Nephron progenitor cell (in vitro differentiated cells): ENCODE measurements around the gene CCDC78.

Source experiments
- DNase-seq: peaks from one replicate; pipeline ENCODE4 v3.0.0; 2021
- H3K27ac Mint-ChIP-seq: 2 replicates; pipeline ENCODE4 v1.8.0; 2021; ENCODE audit warnings: mild to moderate bottlenecking, moderate library complexity, mixed read lengths
- H3K27me3 Mint-ChIP-seq: 2 replicates; pipeline ENCODE4 v1.8.0; 2021; ENCODE audit warnings: mild to moderate bottlenecking, low read depth, mixed read lengths; ENCODE audit not compliant: poor library complexity
- H3K36me3 Mint-ChIP-seq: 2 replicates; pipeline ENCODE4 v1.8.0; 2021; ENCODE audit warnings: low read depth, mixed read lengths
- H3K4me1 Mint-ChIP-seq: 2 replicates; pipeline ENCODE4 v1.8.0; 2021; ENCODE audit warnings: mixed read lengths
- H3K4me3 Mint-ChIP-seq: 2 replicates; pipeline ENCODE4 v1.8.0; 2021; ENCODE audit warnings: mild to moderate bottlenecking, moderate library complexity, mixed read lengths
- H3K9me3 Mint-ChIP-seq: 2 replicates; pipeline ENCODE4 v1.8.0; 2021; ENCODE audit warnings: mild to moderate bottlenecking, moderate library complexity, mixed read lengths
- TF ChIP-seq, protein P1 (sequence below): fragments of 200-600 bp; sonication (generic); IDR thresholded peaks from 2 replicates; pipeline ENCODE4 v1.5.0; 2021; ENCODE audit warnings: antibody characterized with exemption

CCDC78 gene

DNA sequence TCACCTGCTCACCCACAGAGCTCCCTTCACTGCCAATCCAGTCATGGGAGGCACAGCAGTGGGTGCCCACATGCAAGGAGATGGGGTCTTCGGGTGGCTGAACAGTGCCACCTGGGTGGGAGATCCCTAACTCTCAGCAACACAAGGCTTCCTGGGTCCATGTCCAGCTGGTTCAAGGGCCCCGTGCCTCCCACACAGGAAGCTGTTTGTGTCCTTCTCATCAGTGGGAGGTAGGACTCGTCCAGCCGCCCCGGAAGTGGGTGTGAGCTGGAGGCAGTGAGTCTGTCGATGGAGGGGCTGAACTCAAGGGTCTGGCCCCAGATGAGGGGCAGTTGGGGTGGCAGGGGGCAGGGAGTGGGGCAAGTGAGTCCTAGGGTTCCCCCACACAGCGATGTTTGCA lies 22.2 kb downstream of the CCDC78 start:
- no peaks in the 10 kb centered on the region for H3K4me1 Mint-ChIP-seq
- no peaks in the 10 kb centered on the region for H3K9me3 Mint-ChIP-seq
- TF ChIP-seq, protein P1, sequence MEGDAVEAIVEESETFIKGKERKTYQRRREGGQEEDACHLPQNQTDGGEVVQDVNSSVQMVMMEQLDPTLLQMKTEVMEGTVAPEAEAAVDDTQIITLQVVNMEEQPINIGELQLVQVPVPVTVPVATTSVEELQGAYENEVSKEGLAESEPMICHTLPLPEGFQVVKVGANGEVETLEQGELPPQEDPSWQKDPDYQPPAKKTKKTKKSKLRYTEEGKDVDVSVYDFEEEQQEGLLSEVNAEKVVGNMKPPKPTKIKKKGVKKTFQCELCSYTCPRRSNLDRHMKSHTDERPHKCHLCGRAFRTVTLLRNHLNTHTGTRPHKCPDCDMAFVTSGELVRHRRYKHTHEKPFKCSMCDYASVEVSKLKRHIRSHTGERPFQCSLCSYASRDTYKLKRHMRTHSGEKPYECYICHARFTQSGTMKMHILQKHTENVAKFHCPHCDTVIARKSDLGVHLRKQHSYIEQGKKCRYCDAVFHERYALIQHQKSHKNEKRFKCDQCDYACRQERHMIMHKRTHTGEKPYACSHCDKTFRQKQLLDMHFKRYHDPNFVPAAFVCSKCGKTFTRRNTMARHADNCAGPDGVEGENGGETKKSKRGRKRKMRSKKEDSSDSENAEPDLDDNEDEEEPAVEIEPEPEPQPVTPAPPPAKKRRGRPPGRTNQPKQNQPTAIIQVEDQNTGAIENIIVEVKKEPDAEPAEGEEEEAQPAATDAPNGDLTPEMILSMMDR = no peak
- no peak for DNase-seq
- H3K27ac Mint-ChIP-seq = no peak overlapping the region
- no peaks in the 10 kb centered on the region for H3K36me3 Mint-ChIP-seq
- no peak overlapping the region for H3K4me3 Mint-ChIP-seq
- H3K27me3 Mint-ChIP-seq = peaks cover 90% of the 10 kb centered on the region

DNA sequence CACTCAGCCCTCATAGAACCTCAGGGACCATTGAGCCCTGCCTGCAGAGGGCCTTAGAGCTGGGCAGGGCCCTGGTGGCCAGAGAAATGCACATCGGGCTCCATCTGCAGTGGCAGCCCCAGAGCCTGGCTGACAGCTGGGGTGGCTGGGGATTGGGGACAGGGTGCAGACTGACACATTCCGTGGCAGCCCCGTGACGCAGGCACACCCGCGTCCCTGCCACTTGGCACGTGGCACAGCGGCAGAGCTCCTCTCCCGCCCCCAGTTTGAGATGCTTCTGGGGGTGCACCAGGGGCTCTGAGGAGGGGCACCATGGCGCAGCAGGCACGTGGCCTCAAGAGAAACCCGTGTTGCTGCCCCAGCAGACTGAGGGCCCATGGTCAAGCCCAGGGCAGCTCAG lies 22.8 kb downstream of the CCDC78 start:
- no peak for DNase-seq
- Mint-ChIP-seq H3K9me3 (no peaks in the 10 kb centered on the region), H3K27me3 (peaks cover 90% of the 10 kb centered on the region), H3K27ac (no peak overlapping the region), H3K4me3 (no peak overlapping the region), H3K36me3 (no peaks in the 10 kb centered on the region), H3K4me1 (no peaks in the 10 kb centered on the region)
- TF ChIP-seq, protein P1 = no peak

DNA sequence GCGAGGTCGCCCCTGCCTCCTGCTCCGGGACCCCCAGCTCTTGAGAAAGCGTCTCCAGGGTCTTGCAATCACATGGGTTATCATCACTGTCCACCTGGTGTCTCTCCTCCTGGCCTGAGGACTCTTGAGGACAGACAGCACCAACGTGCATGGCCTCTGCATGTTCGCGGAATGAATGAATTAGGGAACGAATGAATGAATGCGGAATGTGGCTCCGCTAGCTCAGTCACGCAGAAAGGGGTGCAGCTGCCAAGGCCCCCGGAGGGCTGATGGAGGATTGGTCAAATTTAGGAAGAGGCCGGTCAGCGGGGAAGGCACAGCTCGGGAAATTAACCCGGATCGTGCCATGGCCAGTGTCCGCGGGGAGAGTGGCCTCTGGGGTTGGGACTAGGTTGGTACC lies 23.9 kb downstream of the CCDC78 start:
- TF ChIP-seq, protein P1 = no peak
- Mint-ChIP-seq H3K4me1 (no peaks in the 10 kb centered on the region), H3K4me3 (no peak overlapping the region), H3K27me3 (peaks cover 90% of the 10 kb centered on the region), H3K27ac (no peak overlapping the region), H3K36me3 (no peaks in the 10 kb centered on the region), H3K9me3 (no peaks in the 10 kb centered on the region)
- DNase-seq = no peak

DNA sequence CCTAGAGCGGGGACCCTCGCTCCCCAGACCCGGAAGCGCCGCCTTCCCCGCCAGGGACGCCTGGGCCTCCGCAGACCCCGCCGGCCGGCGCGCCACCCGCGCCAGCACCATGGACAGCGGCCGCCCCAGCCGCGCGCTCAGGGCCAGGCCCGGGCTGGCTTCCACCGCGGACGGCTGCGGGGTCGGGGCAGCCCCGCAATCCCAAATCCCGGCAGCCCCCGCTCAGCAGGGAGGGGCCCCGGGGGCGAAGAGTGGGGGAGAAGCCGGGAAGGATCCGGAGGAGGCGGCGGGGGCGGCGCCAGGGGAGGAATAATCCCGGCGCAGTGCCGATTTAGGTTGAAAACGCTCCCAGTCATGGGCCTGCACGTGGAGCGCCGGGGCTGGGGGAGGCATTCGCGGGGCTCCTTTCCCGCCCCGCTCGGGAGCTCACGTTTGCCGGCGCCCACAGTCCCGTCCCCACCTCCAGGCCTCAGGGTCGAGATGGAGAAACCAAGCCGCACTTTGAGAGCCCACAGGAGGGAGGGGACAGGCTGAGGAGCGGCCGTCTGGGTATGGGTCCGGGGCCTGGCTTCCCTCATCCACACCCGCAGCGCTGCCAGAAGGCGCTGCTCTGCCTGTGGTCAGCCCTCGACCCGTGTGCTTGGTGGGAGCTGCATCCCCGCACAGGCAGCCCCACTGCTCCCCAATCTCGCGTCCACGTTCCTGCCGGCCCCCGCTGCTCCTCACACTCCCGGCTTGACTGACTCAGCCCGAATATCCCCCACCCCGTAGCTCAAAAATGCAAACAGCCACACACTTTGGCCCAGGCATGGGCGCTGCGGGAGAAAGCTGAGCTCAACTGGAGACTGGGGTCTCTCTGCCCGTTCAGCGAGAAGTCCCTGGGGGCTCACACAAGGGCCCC lies 25.3 kb downstream of the CCDC78 start:
- Mint-ChIP-seq H3K27ac (no peak overlapping the region), H3K27me3 (peaks cover 90% of the 10 kb centered on the region), H3K9me3 (no peaks in the 10 kb centered on the region), H3K4me1 (no peaks in the 10 kb centered on the region), H3K36me3 (no peaks in the 10 kb centered on the region), H3K4me3 (no peak overlapping the region)
- peak; percentile 93 for DNase-seq
- TF ChIP-seq, protein P1 = no peak

DNA sequence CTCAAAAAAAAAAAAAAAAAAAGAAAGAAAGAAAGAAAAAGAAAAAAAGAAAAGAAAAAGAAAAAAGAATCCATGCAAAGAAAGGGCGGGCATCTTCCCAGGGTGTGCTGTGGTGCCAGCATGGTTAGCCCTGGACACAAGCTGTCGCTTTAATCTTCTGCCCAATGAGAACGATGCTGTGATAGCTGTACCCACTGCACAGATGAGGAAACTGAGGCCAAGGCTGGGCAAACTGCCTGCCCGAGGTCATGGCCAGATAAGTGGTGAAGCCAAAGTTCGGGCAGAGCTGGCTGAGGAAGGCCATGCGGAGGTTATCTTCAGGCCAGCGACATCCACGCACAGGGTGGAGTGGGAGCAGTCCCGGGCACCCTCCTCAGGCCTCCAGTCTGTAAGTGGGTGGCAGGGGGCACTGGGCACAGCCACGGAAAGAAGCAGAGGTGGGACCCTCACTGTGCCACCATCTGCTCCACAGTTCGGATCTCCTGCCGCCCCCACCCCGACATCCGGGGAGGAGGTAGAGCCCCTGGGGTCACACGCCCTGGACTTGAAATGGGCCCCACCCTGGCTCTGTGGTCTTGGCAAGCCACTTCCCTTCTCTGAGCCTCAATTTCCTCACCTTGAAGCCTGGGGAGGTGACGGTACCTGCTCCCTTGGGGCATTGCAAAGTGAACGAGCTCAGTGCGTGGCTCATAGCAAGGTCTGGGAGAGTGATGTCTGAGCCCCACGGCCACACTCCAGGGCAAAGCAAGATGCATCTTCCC lies 27.2 kb downstream of the CCDC78 start:
- Mint-ChIP-seq H3K4me1 (no peaks in the 10 kb centered on the region), H3K9me3 (no peaks in the 10 kb centered on the region), H3K36me3 (no peaks in the 10 kb centered on the region), H3K4me3 (no peak overlapping the region), H3K27ac (no peak overlapping the region), H3K27me3 (peaks cover 98% of the 10 kb centered on the region)
- TF ChIP-seq, protein P1 = no peak
- no peak for DNase-seq
